Hepatocyte (in vitro differentiated cells): ENCODE measurements around the gene SORL1-AS1.

Experiments
- DNase-seq: peaks from one replicate; pipeline ENCODE4 v3.0.0-alpha.2; 2016; ENCODE audit warnings: low spot score
- H2AFZ ChIP-seq: fragments of 200-600 bp; sonication (generic); 2 replicates; pipeline ENCODE4 v1.6.0; 2016; ENCODE audit warnings: antibody characterized with exemption, mild to moderate bottlenecking
- H3K27ac ChIP-seq: fragments of 200-600 bp; sonication (generic); 2 replicates; pipeline ENCODE4 v1.5.1; 2016; ENCODE audit warnings: mild to moderate bottlenecking
- H3K27me3 ChIP-seq: fragments of 200-600 bp; sonication (generic); 2 replicates; pipeline ENCODE4 v1.6.1; 2016
- H3K36me3 ChIP-seq: fragments of 200-600 bp; sonication (generic); replicated peaks from 2 replicates; pipeline ENCODE4 v1.5.1; 2016; ENCODE audit warnings: low read depth; ENCODE audit not compliant: insufficient read depth
- H3K4me1 ChIP-seq: fragments of 200-600 bp; sonication (generic); 2 replicates; pipeline ENCODE4 v1.5.1; 2016; ENCODE audit warnings: mild to moderate bottlenecking, moderate library complexity; ENCODE audit not compliant: insufficient read depth
- H3K4me2 ChIP-seq: fragments of 200-600 bp; sonication (generic); 2 replicates; pipeline ENCODE4 v1.6.0; 2016
- H3K4me3 ChIP-seq: fragments of 200-600 bp; sonication (generic); 2 replicates; pipeline ENCODE4 v1.5.1; 2016; ENCODE audit warnings: mild to moderate bottlenecking
- H3K79me2 ChIP-seq: fragments of 200-600 bp; sonication (generic); 2 replicates; pipeline ENCODE4 v1.6.0; 2017; ENCODE audit warnings: mild to moderate bottlenecking
- H3K9me2 ChIP-seq: fragments of 200-600 bp; sonication (generic); replicated peaks from 2 replicates; pipeline ENCODE4 v1.6.0; 2017; ENCODE audit warnings: mild to moderate bottlenecking; ENCODE audit not compliant: insufficient read depth
- H3K9me3 ChIP-seq: fragments of 200-600 bp; sonication (generic); 2 replicates; pipeline ENCODE4 v1.5.1; 2016; ENCODE audit warnings: low read depth, mild to moderate bottlenecking
- H4K20me1 ChIP-seq: fragments of 200-600 bp; sonication (generic); 2 replicates; pipeline ENCODE4 v1.6.0; 2016; ENCODE audit warnings: mild to moderate bottlenecking; ENCODE audit not compliant: insufficient read depth, poor library complexity, severe bottlenecking
- EZH2 ChIP-seq: fragments of 200-600 bp; sonication (generic); IDR thresholded peaks from 2 replicates; pipeline ENCODE4 v1.6.1; 2016; ENCODE audit warnings: antibody characterized with exemption, mild to moderate bottlenecking, borderline replicate concordance
- EZH2phosphoT487 ChIP-seq: fragments of 200-600 bp; sonication (generic); IDR thresholded peaks from one replicate; pipeline ENCODE4 v1.6.1; 2018; ENCODE audit warnings: antibody characterized with exemption, mild to moderate bottlenecking, low read depth, moderate library complexity; ENCODE audit not compliant: unreplicated experiment, severe bottlenecking
- WGBS: methylation state at CpG from one replicate; pipeline ENCODE4 v1.1.6; 2016; ENCODE audit warnings: low lambda C conversion rate; ENCODE audit errors: missing lambda C conversion rate; 5-methylcytosine and 5-hydroxymethylcytosine counted together
- TF ChIP-seq, protein P1 (sequence below): fragments of 200-600 bp; sonication (generic); IDR thresholded peaks from 2 replicates; pipeline ENCODE4 v1.5.1; 2016; ENCODE audit warnings: antibody characterized with exemption, mild to moderate bottlenecking; ENCODE audit not compliant: poor library complexity

Gene SORL1-AS1

DNA sequence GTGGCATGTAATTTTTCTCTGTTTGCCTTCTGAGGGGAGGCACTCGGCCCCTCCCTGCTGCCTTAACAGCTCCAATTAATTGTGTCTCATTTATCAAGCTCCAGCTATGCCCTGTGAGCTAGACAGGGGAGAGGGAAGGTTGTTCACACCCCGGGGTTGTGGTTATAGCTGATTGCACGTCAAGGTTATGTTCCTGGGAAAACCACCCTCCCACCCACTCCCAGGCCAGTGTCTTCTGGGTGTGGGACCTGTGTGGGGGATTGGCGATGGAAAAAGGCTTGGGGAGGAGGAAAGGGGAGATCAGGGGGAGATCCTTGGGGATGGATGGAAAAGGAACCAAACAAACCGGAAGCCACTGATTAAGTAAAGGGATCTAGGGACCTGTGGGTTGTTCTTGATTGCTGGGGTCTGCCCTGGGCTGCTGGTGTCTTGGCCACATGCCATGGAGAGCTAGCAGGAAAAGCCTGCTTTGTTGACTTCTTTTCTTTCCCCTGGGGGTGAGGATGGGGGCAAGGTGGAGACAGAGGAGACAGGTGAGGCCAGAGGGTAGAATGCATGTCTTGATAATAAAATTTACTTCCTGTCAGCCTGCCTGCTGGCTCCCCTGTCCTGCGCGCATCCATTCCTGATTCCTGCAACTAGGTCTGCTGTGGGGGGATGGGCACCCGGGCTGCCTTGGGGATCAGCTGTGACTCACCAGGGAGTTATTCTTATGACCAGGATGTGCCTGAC is 13.5 kb upstream of the SORL1-AS1 start:
- peaks cover 56% of the 10 kb centered on the region for H3K79me2 ChIP-seq
- H3K4me1 ChIP-seq, result peaks cover 33% of the 10 kb centered on the region
- peak overlapping the region; percentile 56 for H3K4me2 ChIP-seq
- H3K27me3 ChIP-seq, result no peaks in the 10 kb centered on the region
- peak; percentile 97 for DNase-seq
- no peaks in the 10 kb centered on the region for H3K36me3 ChIP-seq
- no peaks in the 10 kb centered on the region for H3K9me3 ChIP-seq
- peak overlapping the region; percentile 90 for H3K27ac ChIP-seq
- WGBS, result 30% methylated on average over 8 of the region's 8 CpGs
- TF ChIP-seq EZH2 (no peak), EZH2phosphoT487 (no peak)
- TF ChIP-seq, protein P1, sequence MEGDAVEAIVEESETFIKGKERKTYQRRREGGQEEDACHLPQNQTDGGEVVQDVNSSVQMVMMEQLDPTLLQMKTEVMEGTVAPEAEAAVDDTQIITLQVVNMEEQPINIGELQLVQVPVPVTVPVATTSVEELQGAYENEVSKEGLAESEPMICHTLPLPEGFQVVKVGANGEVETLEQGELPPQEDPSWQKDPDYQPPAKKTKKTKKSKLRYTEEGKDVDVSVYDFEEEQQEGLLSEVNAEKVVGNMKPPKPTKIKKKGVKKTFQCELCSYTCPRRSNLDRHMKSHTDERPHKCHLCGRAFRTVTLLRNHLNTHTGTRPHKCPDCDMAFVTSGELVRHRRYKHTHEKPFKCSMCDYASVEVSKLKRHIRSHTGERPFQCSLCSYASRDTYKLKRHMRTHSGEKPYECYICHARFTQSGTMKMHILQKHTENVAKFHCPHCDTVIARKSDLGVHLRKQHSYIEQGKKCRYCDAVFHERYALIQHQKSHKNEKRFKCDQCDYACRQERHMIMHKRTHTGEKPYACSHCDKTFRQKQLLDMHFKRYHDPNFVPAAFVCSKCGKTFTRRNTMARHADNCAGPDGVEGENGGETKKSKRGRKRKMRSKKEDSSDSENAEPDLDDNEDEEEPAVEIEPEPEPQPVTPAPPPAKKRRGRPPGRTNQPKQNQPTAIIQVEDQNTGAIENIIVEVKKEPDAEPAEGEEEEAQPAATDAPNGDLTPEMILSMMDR, result no peak
- no peak overlapping the region for H2AFZ ChIP-seq
- no peaks in the 10 kb centered on the region for H4K20me1 ChIP-seq
- no peaks in the 10 kb centered on the region for H3K9me2 ChIP-seq
- no peak overlapping the region for H3K4me3 ChIP-seq

DNA sequence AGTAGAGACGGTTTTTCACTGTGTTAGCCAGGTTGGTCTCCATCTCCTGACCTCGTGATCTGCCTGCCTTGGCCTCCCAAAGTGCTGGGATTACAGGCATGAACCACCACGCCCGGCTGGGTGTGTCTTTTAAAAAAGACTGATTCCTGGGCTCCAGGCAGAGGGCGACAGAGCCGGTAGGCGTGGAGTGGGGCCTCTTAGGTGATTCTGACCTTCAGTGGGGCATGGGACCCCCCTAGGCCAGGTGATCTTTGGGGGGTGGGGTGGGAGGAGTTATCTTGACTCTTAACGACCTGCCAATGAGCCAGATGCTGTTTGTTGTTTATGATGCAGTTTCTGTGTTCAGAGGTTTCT is 12.9 kb upstream of the SORL1-AS1 start:
- peaks cover 35% of the 10 kb centered on the region for H3K4me1 ChIP-seq
- H3K79me2 ChIP-seq, result peaks cover 54% of the 10 kb centered on the region
- H3K4me2 ChIP-seq, result peak overlapping the region; percentile 56

DNA sequence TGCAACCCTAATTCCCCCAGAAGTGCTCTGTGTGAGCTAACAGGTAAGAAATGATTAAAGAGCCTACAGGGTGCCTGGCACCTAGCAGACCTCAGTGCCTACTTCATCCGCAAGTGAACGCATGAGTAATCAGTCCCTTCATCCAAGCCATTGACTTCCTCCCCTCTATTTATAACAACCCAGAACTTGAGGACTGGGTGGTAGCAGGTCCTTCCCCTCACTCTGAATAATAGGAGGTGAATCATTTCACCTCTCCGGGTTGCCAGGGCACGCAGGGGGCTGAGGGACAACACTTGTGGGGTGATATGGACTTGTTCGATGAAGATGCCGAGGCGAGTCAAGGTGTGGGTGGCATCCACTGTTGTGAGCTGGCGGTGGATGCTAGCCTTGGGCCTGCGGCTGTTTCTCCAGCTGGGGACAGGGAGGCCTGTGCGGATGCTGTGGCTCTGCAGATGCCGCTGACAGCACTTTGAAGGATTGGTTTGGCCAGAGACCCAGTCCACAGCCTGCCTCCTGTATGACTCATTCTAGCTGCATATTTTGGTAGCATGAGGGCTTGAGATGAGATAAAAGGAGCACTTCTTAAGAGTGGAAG is 11.7 kb upstream of the SORL1-AS1 start:
- H3K9me3 ChIP-seq, result no peaks in the 10 kb centered on the region
- H3K4me3 ChIP-seq, result no peak overlapping the region
- H3K79me2 ChIP-seq, result peaks cover 45% of the 10 kb centered on the region
- H3K27ac ChIP-seq, result no peak overlapping the region
- H3K36me3 ChIP-seq, result no peaks in the 10 kb centered on the region
- H3K27me3 ChIP-seq, result no peaks in the 10 kb centered on the region
- no peak overlapping the region for H3K4me2 ChIP-seq
- H3K9me2 ChIP-seq, result no peaks in the 10 kb centered on the region
- WGBS, result 72% methylated on average over 11 of the region's 11 CpGs
- TF ChIP-seq EZH2 (no peak), EZH2phosphoT487 (no peak)
- TF ChIP-seq, protein P1, result no peak
- DNase-seq, result peak; percentile 60
- no peaks in the 10 kb centered on the region for H4K20me1 ChIP-seq
- H2AFZ ChIP-seq, result no peak overlapping the region
- H3K4me1 ChIP-seq, result peaks cover 44% of the 10 kb centered on the region

More for the DNA sequence above, 12.9 kb upstream of the SORL1-AS1 start:
- no peaks in the 10 kb centered on the region for H3K27me3 ChIP-seq
- TF ChIP-seq EZH2phosphoT487, result no peak
- TF ChIP-seq, protein P1, result no peak
- TF ChIP-seq EZH2, result no peak
- H3K36me3 ChIP-seq, result no peaks in the 10 kb centered on the region
- no peaks in the 10 kb centered on the region for H4K20me1 ChIP-seq
- H3K4me3 ChIP-seq, result no peak overlapping the region
- no peaks in the 10 kb centered on the region for H3K9me2 ChIP-seq
- DNase-seq, result peak; percentile 37
- no peak overlapping the region for H2AFZ ChIP-seq
- no peaks in the 10 kb centered on the region for H3K9me3 ChIP-seq
- 55% methylated on average over 8 of the region's 8 CpGs for WGBS
- H3K27ac ChIP-seq, result peak overlapping the region; percentile 90
